GM23338 (cell line): ENCODE data around the gene TRPM2. TPM values are rescaled to one million over a fixed set of nuclear protein-coding genes. Genes with fewer than 3 reads are reported as not detected.

Source experiments
- ATAC-seq: fragments of 200-7000 bp; cut with Tn5 transposase; 3 replicates; pipeline ENCODE4 v1.9.1; 2020
- DNase-seq: peaks from one replicate; pipeline ENCODE4 v3.0.0-alpha.2; 2015; ENCODE audit warnings: low spot score
- H2AFZ ChIP-seq: fragments of 200-600 bp; sonication (generic); 2 replicates; pipeline ENCODE4 v1.8.0; 2016; ENCODE audit warnings: antibody characterized with exemption, mild to moderate bottlenecking, moderate library complexity
- H3F3A ChIP-seq: fragments of 200-600 bp; sonication (generic); replicated peaks from 2 replicates; pipeline ENCODE4 v1.8.0; 2017; ENCODE audit warnings: antibody characterized with exemption, mixed run types, low read depth
- H3K27ac ChIP-seq: fragments of 200-600 bp; sonication (generic); 2 replicates; pipeline ENCODE4 v1.6.1; 2016; ENCODE audit warnings: low read depth
- H3K27me3 ChIP-seq: fragments of 200-600 bp; sonication (generic); 2 replicates; pipeline ENCODE4 v1.8.0; 2016; ENCODE audit warnings: mild to moderate bottlenecking, mixed run types, moderate library complexity; ENCODE audit not compliant: insufficient read depth
- H3K36me3 ChIP-seq: fragments of 200-600 bp; sonication (generic); 2 replicates; pipeline ENCODE4 v1.8.0; 2016; ENCODE audit warnings: mild to moderate bottlenecking; ENCODE audit not compliant: insufficient read depth
- H3K4me1 ChIP-seq: fragments of 200-600 bp; sonication (generic); 2 replicates; pipeline ENCODE4 v1.8.0; 2016; ENCODE audit warnings: mild to moderate bottlenecking, moderate library complexity; ENCODE audit not compliant: insufficient read depth
- H3K4me2 ChIP-seq: fragments of 200-600 bp; sonication (generic); 2 replicates; pipeline ENCODE4 v1.7.1; 2017; ENCODE audit warnings: mixed run types
- H3K4me3 ChIP-seq: fragments of 200-600 bp; sonication (generic); 2 replicates; pipeline ENCODE4 v1.6.1; 2016; ENCODE audit warnings: mixed run types
- H3K79me2 ChIP-seq: fragments of 200-600 bp; sonication (generic); replicated peaks from 2 replicates; pipeline ENCODE4 v1.8.0; 2017; ENCODE audit warnings: mild to moderate bottlenecking; ENCODE audit not compliant: insufficient read depth
- H3K9me2 ChIP-seq: fragments of 200-600 bp; sonication (generic); 2 replicates; pipeline ENCODE4 v1.8.0; 2017; ENCODE audit not compliant: insufficient read depth
- H4K20me1 ChIP-seq: fragments of 200-600 bp; sonication (generic); replicated peaks from 2 replicates; pipeline ENCODE4 v1.8.0; 2017; ENCODE audit warnings: mild to moderate bottlenecking; ENCODE audit not compliant: insufficient read depth
- H3K27ac Mint-ChIP-seq: 2 replicates; pipeline ENCODE4 v1.8.0; 2020; ENCODE audit warnings: inconsistent platforms, mild to moderate bottlenecking, moderate library complexity, mixed read lengths
- H3K27me3 Mint-ChIP-seq: 3 replicates; pipeline ENCODE4 v1.8.0; 2022; ENCODE audit warnings: low read depth, mild to moderate bottlenecking, moderate library complexity, mixed read lengths, inconsistent platforms; ENCODE audit not compliant: insufficient read depth, poor library complexity
- H3K36me3 Mint-ChIP-seq: 3 replicates; pipeline ENCODE4 v1.8.0; 2021; ENCODE audit warnings: low read depth, mild to moderate bottlenecking, inconsistent platforms, moderate library complexity, mixed read lengths
- H3K4me1 Mint-ChIP-seq: 3 replicates; pipeline ENCODE4 v1.8.0; 2020; ENCODE audit warnings: mild to moderate bottlenecking, inconsistent platforms, mixed read lengths
- H3K4me3 Mint-ChIP-seq: 3 replicates; pipeline ENCODE4 v1.8.0; 2021; ENCODE audit warnings: moderate library complexity, mild to moderate bottlenecking, inconsistent platforms, mixed read lengths
- H3K9me3 Mint-ChIP-seq: 3 replicates; pipeline ENCODE4 v1.8.0; 2020; ENCODE audit warnings: moderate library complexity, mild to moderate bottlenecking, inconsistent platforms, mixed read lengths
- CREB1 ChIP-seq: fragments of 250-450 bp; sonication (Bioruptor Pico); IDR thresholded peaks from 2 replicates; pipeline ENCODE4 v1.5.0; 2020; ENCODE audit warnings: low read depth, mild to moderate bottlenecking, moderate library complexity
- EZH2 ChIP-seq: fragments of 200-600 bp; sonication (generic); IDR thresholded peaks from one replicate; pipeline ENCODE4 v1.8.0; 2017; ENCODE audit warnings: antibody characterized with exemption, mild to moderate bottlenecking, low read depth; ENCODE audit not compliant: unreplicated experiment
- EZH2phosphoT487 ChIP-seq: fragments of 200-600 bp; sonication (generic); IDR thresholded peaks from one replicate; pipeline ENCODE4 v1.8.1; 2018; ENCODE audit warnings: antibody characterized with exemption; ENCODE audit not compliant: unreplicated experiment
- JUNB ChIP-seq: IDR thresholded peaks from one replicate; pipeline ENCODE4 v1.6.1; 2016; ENCODE audit warnings: antibody characterized with exemption; ENCODE audit not compliant: unreplicated experiment
- NANOG ChIP-seq: IDR thresholded peaks from 2 replicates; pipeline ENCODE4 v1.6.1; 2016; ENCODE audit warnings: antibody characterized with exemption, borderline replicate concordance
- REST ChIP-seq: IDR thresholded peaks from one replicate; pipeline ENCODE4 v1.6.1; 2018; ENCODE audit warnings: antibody characterized with exemption; ENCODE audit not compliant: unreplicated experiment
- STAT1 ChIP-seq: IDR thresholded peaks from one replicate; pipeline ENCODE4 v1.6.1; 2016; ENCODE audit warnings: antibody characterized with exemption; ENCODE audit not compliant: unreplicated experiment
- ZNF114 ChIP-seq: fragments of 250-450 bp; sonication (Bioruptor Pico); IDR thresholded peaks from 2 replicates; pipeline ENCODE4 v1.5.0; 2020; ENCODE audit warnings: mild to moderate bottlenecking, moderate library complexity
- ZNF462 ChIP-seq: fragments of 250-450 bp; sonication (Bioruptor Pico); IDR thresholded peaks from 2 replicates; pipeline ENCODE4 v1.5.0; 2020; ENCODE audit warnings: mild to moderate bottlenecking, moderate library complexity
- polyA plus RNA-seq: library from polyadenylated mRNA; unstranded; fragments of >200 nt; fragmentation: Nextera tagmentation; extraction: Ambion mirVana; gene quantifications from 2 replicates; pipeline ENCODE4 v1.2.1, GENCODE V29; 2016
- total RNA-seq: library from RNA; depleted of rRNA; stranded (reverse); fragments of >200 nt; shearing (Covaris generic); gene quantifications from 2 replicates; pipeline ENCODE4 v1.2.3, GENCODE V29; 2014
- TF ChIP-seq, protein P1 (sequence below): IDR thresholded peaks from 2 replicates; pipeline ENCODE4 v1.6.1; 2016; ENCODE audit warnings: antibody characterized with exemption

TRPM2 gene
- total and polyA plus RNA-seq, 2 experiments from 2014 or later: 0.53 to 0.83 TPM

- Mint-ChIP-seq H3K4me1 (peaks cover 14% of the 10 kb centered on the region), H3K36me3 (peaks cover 17% of the 10 kb centered on the region; the same call in 2 of the 3 replicates), H3K9me3 (peaks cover 16% of the 10 kb centered on the region; the same call in 2 of the 3 replicates), H3K27ac (no peak overlapping the region), H3K27me3 (peaks cover 2% of the 10 kb centered on the region), H3K4me3 (peak overlapping the region; percentile 72)
- Histone ChIP-seq H4K20me1 (no peaks in the 10 kb centered on the region; the same call in 1 of the 2 replicates), H3K27me3 (no peaks in the 10 kb centered on the region), H3K4me1 (peaks cover 6% of the 10 kb centered on the region; the same call in 1 of the 2 replicates), H3K4me3 (peak overlapping the region; percentile 69), H3K36me3 (no peaks in the 10 kb centered on the region), H3K79me2 (peaks cover 24% of the 10 kb centered on the region), H3F3A (no peaks in the 10 kb centered on the region), H2AFZ (no peak overlapping the region), H3K4me2 (peak overlapping the region; percentile 84), H3K27ac (no peak overlapping the region), H3K9me2 (no peaks in the 10 kb centered on the region)
- TF ChIP-seq REST (no peak), NANOG (no peak), CREB1 (CRISPR knock-in tag) (no peak), EZH2 (no peak), ZNF114 (CRISPR knock-in tag) (no peak), EZH2phosphoT487 (no peak), JUNB (no peak), ZNF462 (no peak), STAT1 (no peak)
- TF ChIP-seq, protein P1, sequence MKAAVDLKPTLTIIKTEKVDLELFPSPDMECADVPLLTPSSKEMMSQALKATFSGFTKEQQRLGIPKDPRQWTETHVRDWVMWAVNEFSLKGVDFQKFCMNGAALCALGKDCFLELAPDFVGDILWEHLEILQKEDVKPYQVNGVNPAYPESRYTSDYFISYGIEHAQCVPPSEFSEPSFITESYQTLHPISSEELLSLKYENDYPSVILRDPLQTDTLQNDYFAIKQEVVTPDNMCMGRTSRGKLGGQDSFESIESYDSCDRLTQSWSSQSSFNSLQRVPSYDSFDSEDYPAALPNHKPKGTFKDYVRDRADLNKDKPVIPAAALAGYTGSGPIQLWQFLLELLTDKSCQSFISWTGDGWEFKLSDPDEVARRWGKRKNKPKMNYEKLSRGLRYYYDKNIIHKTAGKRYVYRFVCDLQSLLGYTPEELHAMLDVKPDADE: no peak
- ATAC-seq: no peak
- no peak for DNase-seq
Measured at GRCh38 chr21:44486302-44486701, 132.9 kb downstream of the TRPM2 start.
